SK-N-DZ (cell line): ENCODE results near the gene RYR3.

Experiments used
- DNase-seq: peaks from one replicate; pipeline ENCODE4 v3.0.0-alpha.2; 2015; ENCODE audit warnings: low spot score

Gene RYR3

GRCh38 chr15:33448961-33449606 lies 138.3 kb downstream of the RYR3 start:
- DNase-seq, result no peak

DNA sequence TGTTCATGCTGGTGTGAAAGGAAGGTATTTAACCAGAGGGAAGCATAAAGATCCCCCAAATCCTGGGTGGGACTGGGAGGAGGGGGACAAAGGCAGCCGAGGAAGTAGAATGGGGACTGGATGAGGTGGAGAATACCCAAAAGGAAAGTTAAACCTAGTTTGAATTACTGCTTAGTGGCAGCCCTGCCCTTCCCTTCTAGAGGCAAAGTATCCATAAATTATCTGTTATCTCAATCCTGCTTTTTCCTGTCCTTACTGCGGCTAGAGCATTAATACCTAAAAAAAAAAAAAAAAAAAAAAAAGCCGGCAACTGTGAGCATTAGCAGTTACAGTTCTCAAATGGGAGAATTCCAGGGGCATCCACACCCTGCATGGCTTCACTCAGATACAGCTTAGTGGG lies 139.0 kb downstream of the RYR3 start:
- DNase-seq, result no peak

GRCh38 chr15:33451385-33451784 lies 140.6 kb downstream of the RYR3 start:
- DNase-seq, result no peak

DNA sequence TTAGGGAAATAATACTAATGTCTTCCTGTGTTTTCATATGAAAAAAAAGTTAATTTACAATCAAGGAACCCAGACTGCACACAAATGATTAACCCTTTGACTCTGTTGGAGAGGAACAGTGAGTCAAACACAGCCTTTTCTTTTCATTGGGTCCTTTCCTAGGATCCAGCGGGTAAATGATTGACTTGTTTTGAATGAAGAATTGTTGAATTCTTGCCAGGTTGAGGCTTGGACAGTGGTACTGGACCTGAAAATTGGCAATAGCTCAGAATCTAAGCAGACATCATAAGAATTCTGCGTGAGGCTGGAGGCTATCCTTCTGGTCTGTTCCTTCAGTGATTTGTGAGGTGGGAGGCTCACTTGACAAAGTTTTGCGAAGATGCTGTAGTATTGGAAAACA lies 143.0 kb downstream of the RYR3 start:
- no peak for DNase-seq

GRCh38 chr15:33454346-33454745 lies 143.6 kb downstream of the RYR3 start:
- DNase-seq, result no peak

DNA sequence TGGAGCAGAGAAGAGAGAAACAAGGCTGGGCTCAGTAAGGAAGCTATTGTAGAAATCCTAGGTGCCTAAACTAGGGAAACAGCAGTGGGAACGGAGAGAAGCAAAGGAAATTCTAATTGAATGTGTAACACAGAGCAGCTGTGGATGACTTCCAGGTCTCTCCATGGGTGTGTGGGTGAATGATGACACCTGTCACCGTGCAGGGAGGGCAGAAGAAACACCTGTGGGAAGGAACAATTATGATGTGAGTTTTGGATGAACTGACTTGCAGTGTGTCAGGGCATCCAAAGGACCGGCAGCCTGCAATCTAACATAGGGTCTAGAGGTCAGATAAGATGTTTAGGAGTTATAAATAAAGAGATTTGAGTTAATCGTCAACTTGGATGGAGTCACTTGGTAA lies 144.2 kb downstream of the RYR3 start:
- no peak for DNase-seq

- DNase-seq, result no peak
Observed at GRCh38 chr15:33458421-33458820, 147.7 kb downstream of the RYR3 start.

- DNase-seq, result no peak
Observed at GRCh38 chr15:33460166-33460805, 149.5 kb downstream of the RYR3 start.

GRCh38 chr15:33461671-33462070 lies 150.9 kb downstream of the RYR3 start:
- no peak for DNase-seq

- DNase-seq, result no peak
Observed at GRCh38 chr15:33467146-33467815, 156.5 kb downstream of the RYR3 start.

GRCh38 chr15:33467816-33468163 lies 157.0 kb downstream of the RYR3 start:
- no peak for DNase-seq

- DNase-seq, result no peak
Observed at GRCh38 chr15:33468740-33469139, 158.0 kb downstream of the RYR3 start.

DNA sequence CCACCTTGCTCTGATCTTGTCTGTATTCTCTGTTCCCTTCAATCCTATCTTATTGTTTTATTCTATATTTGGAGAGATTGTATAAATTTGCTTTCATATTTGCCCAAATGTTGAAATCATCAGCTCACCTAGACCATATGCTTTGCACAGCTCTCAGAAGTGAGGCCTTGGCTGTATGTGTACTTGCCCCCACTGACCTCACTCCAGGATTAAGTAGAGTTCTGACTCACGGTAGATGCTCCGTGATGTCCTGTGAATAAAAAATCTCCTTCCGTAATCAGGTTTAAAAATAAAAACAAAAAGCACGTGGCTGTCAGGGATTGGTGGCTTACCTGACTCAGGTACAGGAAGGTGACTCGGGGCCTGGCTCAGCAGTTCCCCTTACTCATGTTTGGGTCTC lies 162.2 kb downstream of the RYR3 start:
- no peak for DNase-seq

GRCh38 chr15:33473714-33474113 lies 162.9 kb downstream of the RYR3 start:
- DNase-seq, result no peak

DNA sequence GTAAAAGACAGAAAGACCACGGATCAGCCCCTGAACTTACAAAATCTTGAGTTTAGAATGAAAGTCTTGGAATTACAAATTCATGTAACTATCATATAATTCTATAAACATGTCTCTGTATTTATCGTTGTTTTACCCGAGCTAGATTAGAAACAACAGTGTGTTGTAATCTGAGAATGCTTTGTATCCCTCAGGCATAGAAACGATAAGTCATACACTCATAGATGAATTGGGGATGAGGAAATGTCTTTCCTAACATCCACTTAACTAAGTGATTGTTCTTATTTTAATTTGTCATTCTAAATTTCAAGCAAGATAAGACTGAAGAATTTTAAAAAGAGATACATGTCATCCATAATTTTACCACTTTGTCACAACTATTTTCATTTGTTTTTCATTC lies 165.3 kb downstream of the RYR3 start:
- no peak for DNase-seq

GRCh38 chr15:33476908-33477307 lies 166.1 kb downstream of the RYR3 start:
- no peak for DNase-seq

DNA sequence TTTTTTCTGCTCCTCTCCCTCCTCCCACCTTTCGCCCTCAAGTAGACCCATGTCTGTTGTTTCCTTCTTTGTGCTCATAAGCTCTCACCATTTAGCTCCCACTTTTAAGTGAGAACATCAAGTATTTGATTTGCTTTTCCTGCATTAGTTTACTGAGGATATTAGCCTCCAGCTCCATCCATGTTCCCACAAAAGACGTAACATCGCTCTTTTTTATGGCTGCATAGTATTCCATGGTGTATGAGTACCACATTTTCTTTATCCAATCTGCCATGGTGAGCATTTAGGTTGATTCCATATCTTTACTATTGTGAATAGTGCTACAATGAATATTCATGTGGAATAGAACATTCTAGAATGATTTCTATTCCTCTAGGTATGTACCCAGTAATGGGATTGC lies 178.6 kb downstream of the RYR3 start:
- DNase-seq, result no peak

DNA sequence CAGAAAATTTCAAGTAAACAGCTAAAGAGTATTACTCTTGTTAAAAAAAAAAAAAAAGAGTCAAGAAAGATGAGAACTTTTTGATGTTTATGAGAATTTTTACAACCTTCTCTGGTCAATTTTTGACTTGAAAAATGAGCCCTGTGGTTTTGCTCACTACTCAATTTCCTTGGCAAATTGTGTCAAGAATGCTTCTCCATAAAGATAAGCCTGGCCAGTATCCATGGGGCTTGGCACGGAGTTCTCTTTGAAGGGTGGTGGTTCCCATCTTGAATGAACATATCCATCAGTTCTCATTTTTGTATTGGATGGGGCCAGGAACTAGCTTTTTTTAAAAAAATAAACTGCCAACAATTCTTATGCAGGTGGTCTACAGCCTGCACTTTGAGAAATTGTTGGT lies 179.9 kb downstream of the RYR3 start:
- no peak for DNase-seq

- DNase-seq, result no peak
Observed at GRCh38 chr15:33492434-33493052, 181.8 kb downstream of the RYR3 start.

DNA sequence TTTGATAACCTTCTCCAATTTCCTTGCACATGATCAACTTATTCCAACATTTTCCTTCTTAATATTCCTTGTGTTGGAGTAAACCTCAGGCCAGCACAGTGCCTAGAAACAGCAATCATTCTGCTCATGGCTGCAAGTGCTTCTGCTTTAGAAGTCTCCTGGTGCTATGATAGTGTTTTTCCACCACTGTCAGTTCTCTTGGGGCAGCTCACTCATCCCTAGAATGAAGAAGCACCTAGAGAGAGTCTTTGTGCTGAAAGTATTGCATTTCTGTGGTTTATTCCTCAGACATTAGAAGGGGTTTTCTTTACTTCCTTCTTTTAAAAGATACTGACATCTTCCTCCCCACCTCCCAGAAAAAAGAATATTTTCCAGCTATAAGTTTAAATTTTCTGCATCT lies 183.5 kb downstream of the RYR3 start:
- no peak for DNase-seq

- DNase-seq, result no peak
Observed at GRCh38 chr15:33500432-33501195, 189.8 kb downstream of the RYR3 start.

DNA sequence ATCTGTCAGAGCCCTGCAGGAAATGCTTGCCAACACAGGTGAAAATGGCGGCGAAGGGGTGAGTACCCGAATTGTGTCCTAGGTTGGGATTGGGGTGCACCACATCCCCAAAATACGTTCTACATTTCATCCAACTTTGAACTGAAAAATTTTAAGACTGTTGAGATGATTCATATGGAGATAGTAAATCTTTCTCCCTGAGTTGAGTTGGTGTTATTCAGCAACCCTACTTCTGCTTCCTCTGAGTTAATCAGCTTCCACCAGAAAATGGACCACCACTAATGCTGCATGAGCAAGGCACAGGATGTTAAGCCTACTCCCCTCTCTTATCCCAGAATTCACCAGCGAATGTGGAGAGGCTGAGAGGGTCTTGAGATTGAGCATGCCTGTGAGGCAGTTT lies 192.9 kb downstream of the RYR3 start:
- DNase-seq, result no peak
